Measurements from ENCODE around the gene CD276.

Gene CD276

GRCh38 chr15:73760330-73761329 lies 76.4 kb downstream of the CD276 start:
- no peak for DNase-seq (ENCODE audit: extremely low read depth in 1 of 2, low read depth in 1 of 2)

DNA sequence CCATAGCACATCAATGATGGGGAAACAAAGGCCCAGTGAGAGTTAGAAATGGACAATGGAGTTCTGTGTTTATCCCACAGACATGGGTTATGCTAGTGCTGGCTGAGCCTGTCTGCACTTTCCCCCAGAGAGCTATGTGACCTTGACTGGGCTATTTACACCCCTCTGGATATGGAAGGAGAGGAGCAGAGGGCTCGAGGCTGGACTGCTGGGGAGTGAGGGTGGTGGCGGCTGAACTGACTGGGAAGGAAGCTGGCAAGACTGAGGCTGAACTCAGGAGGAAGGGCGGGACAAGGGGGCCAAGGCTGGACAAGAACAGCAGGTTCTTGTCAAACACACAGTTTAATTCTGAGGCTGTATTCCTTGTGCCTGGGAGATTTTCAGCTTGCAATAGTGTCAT lies 79.7 kb downstream of the CD276 start:
- DNase-seq (ENCODE audit: extremely low read depth in 1 of 2, low read depth in 1 of 2), result no peak
